Tibial nerve (tissue), 4 donors: ENCODE measurements around the gene MYMK.

Source experiments
- EP300 ChIP-seq, 2 donors: sonication (generic); formaldehyde crosslinking; IDR thresholded peaks; one replicate each; pipeline ENCODE4 v1.6.1; 2017; ENCODE audit warnings: antibody characterized with exemption in 2 of 2, mild to moderate bottlenecking in 1 of 2
- POLR2A ChIP-seq, 2 donors: fragments of 450-650 bp; IDR thresholded peaks; one replicate each; pipeline ENCODE4 v1.6.1; 2017; ENCODE audit warnings: antibody characterized with exemption in 2 of 2, mild to moderate bottlenecking in 2 of 2, moderate library complexity in 2 of 2
- TF ChIP-seq, protein P1 (sequence below), 5 experiments: fragments of 200-600 bp in 3 of 5; fragments of 450-650 bp in 2 of 5; sonication (generic) in 3 of 5; IDR thresholded peaks; one replicate each; pipeline ENCODE4 v1.5.1; 2016 to 2019; ENCODE audit warnings: antibody characterized with exemption in 5 of 5, mild to moderate bottlenecking in 3 of 5, moderate library complexity in 2 of 5

DNA sequence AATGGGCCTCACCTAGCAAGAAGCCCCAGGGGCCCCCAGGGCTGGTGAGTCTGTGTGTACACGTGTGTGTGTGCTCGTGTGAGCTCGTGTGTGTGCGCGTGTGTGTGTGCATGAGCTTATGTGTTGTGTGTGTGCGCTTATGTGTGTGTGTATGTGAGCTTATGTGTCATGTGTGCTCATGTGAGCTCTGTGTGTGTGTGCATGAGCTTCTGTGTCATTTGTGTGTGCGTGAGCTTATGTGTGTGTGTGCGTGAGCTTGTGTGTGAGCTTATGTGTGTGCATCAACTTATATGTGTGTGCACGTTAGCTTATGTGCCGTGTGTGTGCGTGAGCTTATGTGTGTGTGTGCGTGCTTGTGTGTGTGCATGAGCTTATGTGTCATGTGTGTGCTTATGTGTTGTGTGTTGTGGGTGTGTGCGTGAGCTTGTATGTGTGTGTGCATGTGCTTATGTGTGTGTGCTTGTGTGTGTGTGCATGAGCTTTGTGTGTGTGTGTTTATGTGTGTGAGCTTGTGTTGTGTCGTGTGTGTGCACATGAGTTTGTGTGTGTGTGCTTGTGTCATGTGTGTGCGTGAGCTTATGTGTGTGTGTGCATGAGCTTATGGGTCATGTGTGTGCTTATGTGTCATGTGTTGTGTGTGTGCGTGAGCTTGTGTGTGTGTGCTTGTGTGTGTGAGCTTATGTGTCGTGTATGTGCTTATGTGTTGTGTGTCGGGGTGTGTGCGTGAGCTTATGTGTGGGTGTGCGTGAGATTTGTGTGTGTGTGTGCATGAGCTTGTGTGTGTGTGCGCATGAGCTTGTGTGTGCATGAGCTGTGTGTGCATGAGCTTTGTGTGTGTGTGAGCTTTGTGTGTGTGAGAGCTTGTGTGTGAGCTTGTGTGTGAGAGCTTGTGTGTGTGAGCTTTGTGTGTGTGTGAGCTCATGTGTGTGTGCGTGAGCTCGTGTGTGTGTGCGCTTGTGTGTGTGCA lies 29.1 kb downstream of the MYMK start:
- TF ChIP-seq EP300 (IDR thresholded peaks at IDR 0.05) (no peak), POLR2A (IDR thresholded peaks at IDR 0.05) (no peak)
- TF ChIP-seq, protein P1, sequence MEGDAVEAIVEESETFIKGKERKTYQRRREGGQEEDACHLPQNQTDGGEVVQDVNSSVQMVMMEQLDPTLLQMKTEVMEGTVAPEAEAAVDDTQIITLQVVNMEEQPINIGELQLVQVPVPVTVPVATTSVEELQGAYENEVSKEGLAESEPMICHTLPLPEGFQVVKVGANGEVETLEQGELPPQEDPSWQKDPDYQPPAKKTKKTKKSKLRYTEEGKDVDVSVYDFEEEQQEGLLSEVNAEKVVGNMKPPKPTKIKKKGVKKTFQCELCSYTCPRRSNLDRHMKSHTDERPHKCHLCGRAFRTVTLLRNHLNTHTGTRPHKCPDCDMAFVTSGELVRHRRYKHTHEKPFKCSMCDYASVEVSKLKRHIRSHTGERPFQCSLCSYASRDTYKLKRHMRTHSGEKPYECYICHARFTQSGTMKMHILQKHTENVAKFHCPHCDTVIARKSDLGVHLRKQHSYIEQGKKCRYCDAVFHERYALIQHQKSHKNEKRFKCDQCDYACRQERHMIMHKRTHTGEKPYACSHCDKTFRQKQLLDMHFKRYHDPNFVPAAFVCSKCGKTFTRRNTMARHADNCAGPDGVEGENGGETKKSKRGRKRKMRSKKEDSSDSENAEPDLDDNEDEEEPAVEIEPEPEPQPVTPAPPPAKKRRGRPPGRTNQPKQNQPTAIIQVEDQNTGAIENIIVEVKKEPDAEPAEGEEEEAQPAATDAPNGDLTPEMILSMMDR (IDR thresholded peaks at IDR 0.05) = no peak
